CD4-positive, alpha-beta T cell treated with Interleukin-6 at 100 ng/mL for 8 hours (primary cell): Measurements from ENCODE around the gene RDH16.
"Not testable (repeated sequence)": the region's sequence is repeated elsewhere in the genome, so short reads cannot be mapped to it uniquely, and the experiment has no call there.

ENCODE experiments used
- DNase-seq: peaks from one replicate; pipeline ENCODE4 v3.0.0-alpha.2; 2020; ENCODE audit warnings: mixed read lengths, low spot score

Gene RDH16

DNA sequence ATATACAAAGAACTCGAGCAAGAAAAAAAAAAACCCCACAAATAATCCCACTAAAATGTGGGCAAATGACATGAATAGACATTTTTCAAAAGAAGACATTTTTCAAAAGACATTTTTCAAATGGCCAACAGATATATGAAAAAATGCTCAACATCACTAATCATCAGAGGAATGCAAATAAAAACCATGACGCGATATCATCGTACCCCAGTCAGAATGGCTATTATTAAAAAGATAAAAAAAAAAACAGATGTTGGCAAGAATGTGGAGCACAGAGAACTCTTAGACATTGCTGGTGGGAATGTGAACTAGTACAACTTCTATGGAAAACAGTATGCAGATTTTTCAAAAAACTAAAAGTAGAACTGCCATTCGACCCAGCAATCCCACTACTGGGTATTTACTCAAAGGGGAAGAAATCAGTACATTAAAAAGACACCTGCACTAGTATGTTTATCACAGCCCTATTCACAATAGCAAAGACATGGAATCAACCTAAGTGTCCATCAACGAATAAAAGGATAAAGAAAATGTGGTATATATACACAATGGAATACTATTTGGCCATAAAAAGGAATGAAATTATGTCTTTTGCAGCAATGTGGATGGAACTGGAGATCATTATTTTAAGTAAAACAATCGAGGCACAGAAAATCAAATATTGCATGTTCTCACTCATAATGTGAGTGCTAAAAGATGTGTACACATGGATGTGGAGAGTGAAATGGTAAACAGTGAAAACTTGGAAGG is 32.6 kb upstream of the RDH16 start:
- DNase-seq, result no peak

DNA sequence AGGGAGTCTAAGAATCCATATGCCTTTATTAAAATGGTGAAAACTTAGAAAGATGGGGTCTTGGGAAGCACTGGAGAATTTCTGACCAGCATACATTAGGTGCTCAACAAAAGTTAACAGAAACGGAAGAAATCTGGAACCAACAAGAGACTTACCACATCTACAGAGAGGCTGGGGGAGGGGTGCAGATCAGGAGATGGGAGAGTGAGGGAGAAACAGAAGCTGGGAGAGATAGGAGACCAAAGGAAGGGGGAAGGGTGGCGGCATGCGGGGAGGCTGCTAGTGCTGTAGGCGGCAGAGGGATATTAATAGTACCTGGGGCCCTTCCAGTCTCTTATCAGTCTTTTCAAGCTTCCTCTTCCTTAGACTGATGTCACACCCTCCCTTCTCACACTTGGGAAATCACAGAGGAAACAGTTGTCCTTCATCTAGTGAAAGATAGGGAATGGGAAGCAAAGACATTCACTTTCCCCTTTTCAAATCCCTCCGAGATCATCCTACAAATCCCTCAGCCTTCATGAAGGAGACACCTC is 30.9 kb upstream of the RDH16 start:
- DNase-seq, result no peak

DNA sequence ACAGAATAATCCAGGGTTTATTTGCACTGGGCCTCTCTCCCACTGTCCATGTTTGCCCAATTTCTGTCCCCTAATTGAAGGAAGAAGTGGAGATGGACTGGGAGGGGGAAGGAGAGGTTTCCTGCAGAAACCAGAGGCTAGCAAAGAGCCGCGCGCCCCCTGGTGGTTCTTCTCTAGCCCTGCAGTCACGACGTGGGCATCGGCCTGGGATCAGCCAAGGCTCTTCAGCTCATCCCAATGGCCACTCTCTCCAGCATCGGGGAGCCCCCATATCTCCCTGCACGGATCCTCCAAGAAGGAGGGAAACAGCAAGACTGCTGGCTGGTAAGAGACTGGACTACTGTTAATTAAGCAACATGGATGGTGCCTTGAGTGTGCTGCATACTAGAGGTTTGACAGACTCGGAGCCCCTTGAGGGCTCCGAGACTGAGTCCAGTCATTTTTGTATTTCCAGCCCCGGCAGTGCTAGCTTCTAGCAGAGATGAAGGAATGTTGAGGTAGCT is 30.2 kb upstream of the RDH16 start:
- DNase-seq, result peak; percentile 66

DNA sequence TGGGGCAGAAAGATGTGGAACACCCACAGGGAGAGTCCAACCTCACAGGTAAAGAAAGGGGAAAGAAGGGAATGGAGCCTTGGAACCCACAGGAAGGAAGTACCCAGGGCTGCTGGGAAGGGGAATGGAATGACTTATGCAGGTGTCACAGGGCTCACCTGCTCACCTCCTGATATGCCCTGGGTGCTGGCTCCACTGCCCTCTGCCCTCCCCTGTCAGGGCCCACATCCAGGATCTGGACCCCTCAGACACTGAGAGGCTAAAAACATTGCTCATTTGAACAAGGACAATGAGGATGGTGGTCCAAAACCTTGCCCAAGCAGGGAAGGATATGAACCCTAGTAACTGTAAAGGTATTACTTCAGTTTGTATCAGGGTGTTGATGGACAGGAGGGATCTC is 29.6 kb upstream of the RDH16 start:
- no peak for DNase-seq

DNA sequence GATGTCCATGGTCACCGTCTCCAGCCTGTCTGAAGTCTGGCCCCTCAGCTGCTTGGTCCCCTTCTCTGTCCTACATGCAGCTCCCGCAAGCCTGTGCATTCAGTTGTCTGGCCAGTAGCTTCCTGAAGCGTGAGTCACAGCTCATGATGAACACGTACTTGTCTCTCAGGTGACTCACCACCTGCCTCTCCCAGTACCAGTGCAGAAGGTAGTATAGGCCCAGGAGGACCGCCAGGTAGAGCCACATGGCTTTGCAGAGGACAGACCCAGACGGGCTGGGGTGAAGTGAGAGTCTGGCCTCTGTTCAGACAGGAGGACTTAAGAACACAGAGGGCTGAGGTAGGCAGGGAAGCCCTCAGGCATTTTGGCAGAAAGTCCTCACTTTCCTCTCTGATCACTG is 28.3 kb upstream of the RDH16 start:
- not testable (repeated sequence) for DNase-seq

DNA sequence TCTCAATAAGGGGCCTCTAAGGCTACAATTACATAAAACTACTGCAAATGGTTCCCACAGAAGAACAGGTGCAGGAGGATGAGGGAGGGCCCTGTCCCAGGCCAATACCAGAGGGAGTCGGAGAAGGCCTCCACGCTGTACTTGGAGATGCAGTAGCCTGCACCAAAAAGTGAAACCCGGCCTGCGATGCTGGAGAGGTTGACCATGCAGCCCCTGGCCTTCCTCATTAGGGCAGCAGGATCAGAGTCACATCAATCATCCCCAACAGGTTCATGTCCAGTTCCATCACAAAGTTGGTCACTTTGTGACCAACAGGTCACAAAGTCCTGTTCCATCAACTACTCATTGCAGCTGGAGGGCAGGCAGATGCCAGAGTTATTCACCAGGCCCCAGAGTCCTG is 26.0 kb upstream of the RDH16 start:
- DNase-seq, result no peak

DNA sequence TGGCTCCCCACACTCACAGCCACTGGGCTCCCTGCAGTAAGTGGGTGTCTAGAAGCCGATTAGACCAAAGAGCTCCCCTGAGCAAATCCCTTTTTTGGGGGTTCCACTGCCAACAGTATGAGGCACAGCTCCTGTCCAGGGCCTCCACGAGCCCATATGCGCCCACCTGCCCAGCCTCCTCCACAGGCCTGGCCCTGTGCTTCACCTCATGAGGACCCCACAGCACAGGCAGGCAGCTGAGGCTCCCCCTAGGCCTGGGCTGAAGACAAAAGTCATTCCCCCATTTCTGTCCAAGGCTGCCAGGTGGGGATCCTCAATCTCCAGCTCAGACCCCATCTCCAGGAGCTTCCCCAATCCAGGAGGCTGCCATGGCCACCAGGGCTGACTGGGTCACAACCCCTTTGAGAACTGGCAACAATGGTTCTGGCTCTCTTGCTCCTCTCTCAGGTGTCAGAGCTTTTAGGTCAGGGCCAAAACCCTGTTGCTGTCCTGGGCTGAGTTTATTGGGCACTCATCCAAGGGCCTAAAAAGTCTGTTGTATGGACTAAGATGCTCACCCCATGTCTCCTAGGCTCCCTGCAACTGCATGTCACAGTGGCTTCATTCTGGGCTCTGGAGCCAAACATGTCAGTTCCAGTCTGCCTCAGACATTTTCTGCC is 25.3 kb upstream of the RDH16 start:
- not testable (repeated sequence) for DNase-seq

DNA sequence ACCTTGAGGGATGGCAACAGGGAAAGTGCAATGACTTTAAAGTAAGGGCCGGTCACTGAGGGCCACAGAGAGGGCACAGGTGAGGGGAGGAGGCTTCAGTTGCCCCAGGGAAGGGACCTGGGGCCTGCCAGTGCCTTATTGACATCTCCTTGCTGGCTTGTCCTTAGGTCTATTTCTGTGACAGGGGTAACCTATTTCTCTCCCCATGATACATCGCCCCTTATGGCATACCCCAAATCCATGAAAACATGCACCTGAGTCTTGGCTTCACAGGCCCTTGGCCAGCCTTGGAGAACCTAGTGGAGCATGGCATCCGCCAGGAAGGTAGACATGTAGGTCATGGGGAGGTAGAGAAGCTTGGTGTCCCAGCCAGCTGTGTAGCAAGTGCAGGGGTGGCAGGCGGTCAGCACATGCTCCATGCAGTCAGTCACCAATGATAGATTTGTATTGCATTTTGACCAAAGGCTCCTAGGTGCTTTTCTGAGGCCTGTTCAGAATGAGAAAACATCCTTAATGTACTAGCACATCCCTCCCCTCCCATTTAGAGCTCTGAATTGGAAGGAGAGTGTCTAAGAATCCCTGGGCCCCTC is 23.6 kb upstream of the RDH16 start:
- DNase-seq, result no peak

DNA sequence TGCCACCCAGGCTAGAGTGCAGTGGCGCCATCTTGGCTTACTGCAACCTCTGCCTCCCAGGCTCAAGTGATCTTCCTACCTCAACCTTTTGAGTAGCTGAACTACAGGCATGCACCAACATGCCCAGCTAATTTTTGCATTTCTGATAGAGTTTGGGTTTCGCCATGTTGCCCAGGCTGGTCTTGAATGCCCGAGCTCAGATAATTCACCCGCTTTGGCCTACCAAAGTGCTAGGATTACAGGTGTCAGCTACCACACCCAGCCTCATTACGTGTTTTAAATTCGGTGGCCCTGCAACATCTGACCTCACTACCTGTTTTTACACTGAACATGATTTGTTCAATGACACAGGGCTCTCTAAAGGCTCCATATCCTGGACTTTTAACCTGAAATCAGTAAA is 22.9 kb upstream of the RDH16 start:
- no peak for DNase-seq

DNA sequence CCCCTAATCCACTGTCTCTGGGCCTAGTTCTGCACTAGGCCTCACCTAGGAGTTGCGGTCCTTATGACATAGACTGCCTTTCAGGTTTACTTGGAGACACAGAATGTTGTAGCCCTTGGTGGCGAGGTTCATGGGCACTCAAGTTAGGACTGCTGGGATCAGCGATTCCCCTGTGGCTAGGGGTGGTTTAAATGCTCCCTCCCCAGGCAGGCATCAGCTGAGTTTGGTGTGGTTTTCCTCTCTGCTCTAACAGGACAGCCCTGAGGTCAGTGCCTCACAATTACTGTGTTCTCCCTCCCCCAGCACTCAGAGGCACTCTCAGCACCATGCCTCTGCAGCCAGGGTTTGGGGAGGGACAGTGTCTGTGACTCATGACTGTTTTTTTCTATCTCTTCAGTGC is 22.2 kb upstream of the RDH16 start:
- DNase-seq, result no peak

DNA sequence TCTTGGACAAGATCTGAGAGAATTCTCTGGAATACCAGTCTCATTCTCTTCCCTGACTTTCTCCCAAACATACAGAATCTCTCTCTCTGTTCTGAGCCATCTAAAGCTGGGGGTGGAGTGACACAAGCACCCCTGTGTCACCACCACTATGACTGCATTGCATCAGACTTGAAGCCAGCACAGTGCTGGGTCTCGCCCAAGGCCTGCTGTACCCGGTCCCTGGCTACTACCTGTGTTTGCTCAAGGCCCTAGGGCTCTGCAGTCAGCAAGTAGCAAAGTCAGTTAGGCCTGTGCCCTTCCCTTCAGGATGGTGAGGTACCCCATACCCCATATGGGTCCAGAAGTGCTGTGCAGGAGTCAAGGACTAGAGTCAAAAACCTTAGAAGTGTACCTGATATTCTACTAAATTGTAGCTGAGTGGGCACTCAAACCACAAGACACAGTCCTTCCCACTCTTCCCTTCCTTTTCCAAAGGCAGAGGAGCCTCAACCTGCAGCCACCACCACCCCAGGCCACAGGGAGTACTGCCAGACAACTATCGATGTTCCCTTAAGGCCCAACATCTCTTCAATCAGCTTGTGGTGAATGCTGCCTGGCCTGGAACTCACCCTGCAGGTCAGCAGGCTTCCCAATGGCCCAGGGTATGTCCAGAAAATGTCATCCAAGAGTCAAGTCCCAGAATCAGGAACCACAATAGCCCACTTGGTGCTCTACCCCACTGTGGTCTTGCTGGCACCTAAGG is 21.2 kb upstream of the RDH16 start:
- DNase-seq, result no peak

DNA sequence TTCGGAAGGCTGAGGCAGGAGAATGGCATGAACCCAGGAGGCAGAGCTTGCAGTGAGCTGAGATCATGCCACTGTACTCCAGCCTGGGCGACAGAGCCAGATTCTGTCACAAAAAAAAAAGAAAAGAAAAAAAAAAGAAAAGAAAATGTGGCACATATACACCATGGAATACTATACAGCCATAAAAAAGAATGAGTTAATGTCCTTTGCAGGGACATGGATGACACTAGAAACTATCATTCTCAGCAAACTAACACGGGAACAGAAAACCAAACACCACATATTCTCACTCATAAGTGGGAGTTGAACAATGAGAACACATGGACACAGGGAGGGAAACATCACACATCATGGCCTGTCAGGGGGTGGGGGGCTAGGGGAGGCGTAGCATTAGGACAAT is 20.0 kb upstream of the RDH16 start:
- not testable (repeated sequence) for DNase-seq

DNA sequence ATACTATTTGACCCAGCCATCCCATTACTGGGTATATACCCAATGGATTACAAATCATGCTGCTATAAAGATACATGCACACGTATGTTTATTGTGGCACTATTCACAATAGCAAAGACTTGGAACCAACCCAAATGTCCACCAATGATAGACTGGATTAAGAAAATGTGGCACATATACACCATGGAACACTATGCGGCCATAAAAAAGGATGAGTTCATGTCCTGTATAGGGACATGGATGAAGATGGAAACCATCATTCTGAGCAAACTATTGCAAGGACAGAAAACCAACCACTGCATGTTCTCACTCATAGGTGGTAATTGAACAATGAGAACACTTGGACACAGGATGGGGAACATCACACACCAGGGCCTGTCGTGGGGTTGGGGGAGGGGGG is 16.8 kb upstream of the RDH16 start:
- DNase-seq, result not testable (repeated sequence)

DNA sequence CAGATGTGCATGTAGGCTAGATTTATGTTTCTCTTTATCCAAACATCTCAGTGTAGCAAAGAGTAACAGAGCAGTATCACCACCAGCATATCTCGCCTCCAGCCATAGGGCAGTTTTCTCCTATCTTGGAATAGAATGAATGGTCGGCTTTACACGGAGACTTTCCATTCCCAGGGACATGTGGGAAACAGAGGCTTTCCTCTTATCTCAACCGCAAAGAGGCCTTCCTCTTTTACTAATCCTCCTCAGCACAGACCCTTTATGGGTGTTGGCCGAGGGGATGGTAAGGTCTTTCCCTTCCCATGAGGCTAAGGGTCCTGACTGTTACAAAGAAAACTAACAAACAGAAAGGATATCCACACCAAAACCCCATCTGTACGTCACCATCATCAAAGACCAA is 11.5 kb upstream of the RDH16 start:
- DNase-seq, result not testable (repeated sequence)

DNA sequence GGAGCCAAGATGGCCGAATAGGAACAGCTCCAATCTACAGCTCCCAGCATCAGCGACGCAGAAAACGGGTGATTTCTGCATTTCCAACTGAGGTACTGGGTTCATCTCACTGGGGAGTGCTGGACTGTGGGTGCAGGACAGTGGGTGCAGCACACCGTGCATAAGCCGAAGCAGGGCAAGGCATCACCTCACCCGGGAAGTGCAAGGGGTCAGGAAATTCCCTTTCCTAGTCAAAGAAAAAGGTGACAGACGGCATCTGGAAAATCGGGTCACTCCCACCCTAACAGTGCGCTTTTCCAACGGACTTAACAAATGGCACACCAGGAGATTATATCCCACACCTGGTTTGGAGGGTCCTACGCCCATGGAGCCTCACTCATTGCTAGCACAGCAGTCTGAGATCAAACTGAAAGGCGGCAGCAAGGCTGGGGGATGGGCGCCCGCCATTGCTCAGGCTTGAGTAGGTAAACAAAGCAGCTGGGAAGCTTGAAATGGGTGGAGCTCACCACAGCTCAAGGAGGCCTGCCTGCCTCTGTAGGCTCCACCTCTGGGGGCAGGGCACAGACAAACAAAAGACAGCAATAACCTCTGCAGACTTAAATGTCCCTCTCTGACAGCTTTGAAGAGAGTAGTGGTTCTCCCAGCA is 8.7 kb upstream of the RDH16 start:
- not testable (repeated sequence) for DNase-seq

DNA sequence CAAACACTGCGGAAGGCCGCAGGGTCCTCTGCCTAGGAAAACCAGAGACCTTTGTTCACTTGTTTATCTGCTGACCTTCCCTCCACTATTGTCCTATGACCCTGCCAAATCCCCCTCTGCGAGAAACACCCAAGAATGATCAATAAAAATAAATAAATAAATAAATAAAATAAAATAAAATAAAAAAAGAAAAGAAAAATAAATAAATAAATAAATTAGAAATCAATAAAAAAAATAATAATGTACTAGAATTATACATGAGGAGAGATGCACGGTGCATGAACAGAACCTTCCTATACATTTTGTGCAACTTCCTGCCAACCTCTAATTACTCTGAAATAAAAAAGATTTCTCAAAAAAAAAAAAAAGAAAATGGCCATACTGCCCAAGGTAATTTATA is 7.7 kb upstream of the RDH16 start:
- not testable (repeated sequence) for DNase-seq

DNA sequence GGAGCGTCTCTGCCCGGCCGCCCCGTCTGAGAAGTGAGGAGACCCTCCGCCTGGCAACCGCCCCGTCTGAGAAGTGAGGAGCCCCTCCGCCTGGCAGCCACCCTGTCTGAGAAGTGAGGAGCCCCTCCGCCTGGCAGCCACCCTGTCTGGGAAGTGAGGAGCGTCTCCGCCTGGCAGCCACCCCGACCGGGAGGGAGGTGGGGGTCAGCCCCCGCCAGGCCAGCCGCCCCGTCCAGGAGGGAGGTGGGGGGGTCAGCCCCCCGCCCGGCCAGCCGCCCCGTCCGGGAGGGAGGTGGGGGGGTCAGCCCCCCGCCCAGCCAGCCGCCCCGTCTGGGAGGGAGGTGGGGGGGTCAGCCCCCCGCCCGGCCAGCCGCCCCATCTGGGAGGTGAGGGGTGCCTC is 6.1 kb upstream of the RDH16 start:
- DNase-seq, result not testable (repeated sequence)

DNA sequence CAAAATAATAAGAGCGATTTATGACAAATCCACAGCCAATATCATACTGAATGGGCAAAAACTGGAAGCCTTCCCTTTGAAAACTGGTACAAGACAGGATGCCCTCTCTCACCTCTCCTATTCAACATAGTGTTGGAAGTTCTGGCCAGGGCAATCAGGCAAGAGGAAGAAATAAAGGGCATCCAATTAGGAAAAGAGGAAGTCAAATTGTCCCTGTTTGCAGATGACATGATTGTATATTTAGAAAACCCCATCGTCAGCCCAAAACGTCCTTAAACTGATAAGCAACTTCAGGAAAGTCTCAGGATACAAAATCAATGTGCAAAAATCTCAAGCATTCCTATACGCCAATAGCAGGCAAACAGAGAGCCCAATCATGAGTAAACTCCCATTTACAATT is 4.8 kb upstream of the RDH16 start:
- not testable (repeated sequence) for DNase-seq

DNA sequence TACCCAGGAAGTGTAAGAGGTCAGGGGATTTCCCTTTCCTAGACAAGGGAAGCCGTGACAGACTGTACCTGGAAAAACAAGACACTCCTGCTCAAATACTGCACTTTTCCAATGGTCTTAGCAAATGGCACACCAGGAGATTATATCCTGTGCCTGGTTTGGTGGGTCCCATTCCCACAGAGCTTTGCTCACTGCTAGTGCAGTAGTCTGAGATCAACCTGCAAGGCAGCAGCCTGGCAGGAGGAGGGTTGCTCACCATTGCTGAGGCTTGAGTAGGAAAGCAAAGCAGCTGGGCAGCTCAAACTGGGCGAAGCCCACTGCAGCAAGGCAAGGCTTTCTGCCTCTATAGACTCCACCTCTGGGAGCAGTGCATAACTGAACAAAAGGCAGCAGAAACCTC is 1.0 kb upstream of the RDH16 start:
- DNase-seq, result no peak

DNA sequence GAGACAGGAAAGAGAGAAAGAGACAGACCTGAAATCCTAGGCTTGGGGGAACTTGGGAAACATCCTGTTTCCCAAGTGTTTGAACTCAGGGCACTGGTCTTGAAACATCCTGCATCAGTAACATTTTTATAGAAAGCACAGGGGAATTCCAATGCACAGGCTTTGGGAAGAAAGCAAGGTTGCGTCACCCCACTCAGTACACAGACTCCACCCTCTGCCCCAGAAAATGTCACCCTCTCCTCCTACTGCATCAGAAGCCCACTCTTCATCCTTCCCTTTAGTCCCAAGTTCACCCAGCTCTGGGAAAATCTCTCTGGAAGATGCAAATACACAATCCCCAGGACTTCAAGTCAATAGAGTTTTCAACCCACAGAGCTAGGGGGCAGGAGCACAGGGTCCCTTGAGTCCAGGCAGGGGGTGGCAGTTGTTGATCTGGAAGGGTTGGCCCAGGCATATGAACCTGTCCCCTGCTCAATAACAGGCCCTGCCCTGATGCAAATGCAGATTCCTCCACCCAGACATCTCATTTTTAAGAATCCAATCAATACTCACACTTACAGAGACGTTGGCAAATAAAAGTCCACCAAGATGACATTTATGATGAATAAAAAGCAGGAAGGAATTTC is 1.7 kb downstream of the RDH16 start:
- no peak for DNase-seq

DNA sequence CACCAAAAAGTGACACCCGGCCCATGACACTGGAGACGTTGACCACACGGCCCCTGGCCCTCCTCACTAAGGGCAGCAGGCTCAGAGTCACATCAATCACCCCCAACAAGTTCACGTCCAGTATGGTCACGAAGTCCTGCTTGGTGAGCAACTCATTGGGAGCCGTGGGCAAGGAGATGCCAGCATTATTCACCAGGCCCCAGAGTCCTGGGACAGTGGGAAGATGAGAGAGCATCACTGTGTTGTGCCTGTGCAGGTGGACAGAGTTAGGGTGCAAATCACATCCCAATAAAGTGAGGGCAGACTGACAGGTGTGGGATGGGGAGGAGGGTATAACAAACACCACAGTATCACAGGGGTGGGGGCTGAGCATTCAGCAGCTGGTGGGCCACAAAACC is 2.5 kb downstream of the RDH16 start:
- no peak for DNase-seq
